Right lobe of liver (tissue), 6 donors: ENCODE measurements around the gene KCNH1. TPM values are rescaled to one million over a fixed set of nuclear protein-coding genes. Genes with fewer than 3 reads are reported as not detected.

Experiments
- ATAC-seq, 4 donors: fragments of 200-7000 bp; cut with Tn5 transposase; one replicate each; pipeline ENCODE4 v1.9.1; 2020; ENCODE audit warnings: mild to moderate bottlenecking in 4 of 4, moderate library complexity in 4 of 4
- DNase-seq, 3 donors: peaks; one replicate each; pipeline ENCODE4 v3.0.0-alpha.2; 2020
- H3K27ac ChIP-seq, 3 donors: fragments of 200-600 bp; one replicate each; pipeline ENCODE4 v1.8.0; 2022
- H3K27me3 ChIP-seq, 2 donors: fragments of 200-600 bp; one replicate each; pipeline ENCODE4 v1.8.0; 2022
- H3K36me3 ChIP-seq, 4 donors: fragments of 200-600 bp; sonication (generic) in 1 of 4; one replicate each; pipeline versions ENCODE4 v1.5.1 to v1.8.0; 2017 to 2022; ENCODE audit warnings: control low read depth in 1 of 4
- H3K4me1 ChIP-seq, 4 donors: fragments of 200-600 bp; sonication (generic) in 1 of 4; one replicate each; pipeline versions ENCODE4 v1.5.1 to v1.8.0; 2017 to 2022; ENCODE audit warnings: control low read depth in 1 of 4
- H3K4me3 ChIP-seq, 3 donors: fragments of 200-600 bp; one replicate each; pipeline ENCODE4 v1.8.0; 2022
- H3K9me3 ChIP-seq, 4 donors: fragments of 200-600 bp; sonication (generic) in 1 of 4; one replicate each; pipeline versions ENCODE4 v1.5.1 to v1.8.0; 2017 to 2022; ENCODE audit warnings: control low read depth in 1 of 4
- POLR2A ChIP-seq: fragments of 450-650 bp; IDR thresholded peaks from one replicate; pipeline ENCODE4 v1.6.1; 2017; ENCODE audit warnings: antibody characterized with exemption, mild to moderate bottlenecking
- WGBS: methylation state at CpG from one replicate; pipeline ENCODE4 v1.1.6; 2018; ENCODE audit warnings: low coverage, low lambda C conversion rate; ENCODE audit not compliant: insufficient coverage; ENCODE audit errors: missing lambda C conversion rate; 5-methylcytosine and 5-hydroxymethylcytosine counted together
- intact Hi-C, 2 donors: fragments of 100-400 bp; cut with DNase I; formaldehyde crosslinking; loops; one replicate each; pipeline versions ENCODE4 v1.11.2 to v1.14.1; 2022
- total RNA-seq, 6 experiments: library from RNA; depleted of rRNA in 2 of 6; stranded (reverse); fragments of >200 nt in 2 of 6; fragmentation: NEBNext Ultra II Directional in 3 of 6; extraction: Animal tissue kit (Norgen Biotek cat#: 25700) in 3 of 6; gene quantifications; one replicate each; pipeline versions ENCODE4 v1.1.0 to v1.2.4, GENCODE V29; 2016 to 2023
- TF ChIP-seq, protein P1 (sequence below), 4 donors: fragments of 200-600 bp in 3 of 4; fragments of 450-650 bp in 1 of 4; IDR thresholded peaks; one replicate each; pipeline versions ENCODE4 v1.5.1 to v1.8.0; 2016 to 2022; ENCODE audit warnings: antibody characterized with exemption in 4 of 4, mild to moderate bottlenecking in 2 of 4
- donor health status: DM: no; HTN: yes; CAD: no.
- donor health status: DM: no; HTN: no; CAD: no.
- donor health status: DM: no; HTN: no; CAD: no.
- donor health status: DM: no; HTN: yes; CAD: no.
- donor health status: DM: no; HTN: yes; CAD: no.

The KCNH1 gene
- total RNA-seq, 6 experiments from 2014 or later, result not detected

DNA sequence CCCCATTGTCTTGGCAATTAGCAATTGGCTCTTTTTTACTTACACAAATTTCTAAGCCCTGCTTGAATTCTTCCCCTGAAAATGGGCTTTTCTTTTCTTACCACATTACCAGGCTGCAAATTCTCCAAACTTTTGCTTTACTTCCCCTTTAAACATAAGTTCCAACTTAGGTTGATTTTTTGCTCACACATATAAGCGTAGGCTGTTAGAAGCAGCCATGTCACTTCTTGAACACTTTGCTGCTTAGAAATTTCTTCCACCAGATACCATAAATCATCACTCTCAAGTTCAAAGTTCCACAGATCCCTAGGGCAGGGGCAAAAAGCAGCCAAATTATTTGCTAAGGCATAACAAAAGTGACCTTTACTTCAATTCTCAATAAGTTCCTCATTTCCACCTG lies 35.4 kb upstream of the KCNH1 start:
- DNase-seq, result no peak
- no peak for TF ChIP-seq POLR2A
- TF ChIP-seq, protein P1, sequence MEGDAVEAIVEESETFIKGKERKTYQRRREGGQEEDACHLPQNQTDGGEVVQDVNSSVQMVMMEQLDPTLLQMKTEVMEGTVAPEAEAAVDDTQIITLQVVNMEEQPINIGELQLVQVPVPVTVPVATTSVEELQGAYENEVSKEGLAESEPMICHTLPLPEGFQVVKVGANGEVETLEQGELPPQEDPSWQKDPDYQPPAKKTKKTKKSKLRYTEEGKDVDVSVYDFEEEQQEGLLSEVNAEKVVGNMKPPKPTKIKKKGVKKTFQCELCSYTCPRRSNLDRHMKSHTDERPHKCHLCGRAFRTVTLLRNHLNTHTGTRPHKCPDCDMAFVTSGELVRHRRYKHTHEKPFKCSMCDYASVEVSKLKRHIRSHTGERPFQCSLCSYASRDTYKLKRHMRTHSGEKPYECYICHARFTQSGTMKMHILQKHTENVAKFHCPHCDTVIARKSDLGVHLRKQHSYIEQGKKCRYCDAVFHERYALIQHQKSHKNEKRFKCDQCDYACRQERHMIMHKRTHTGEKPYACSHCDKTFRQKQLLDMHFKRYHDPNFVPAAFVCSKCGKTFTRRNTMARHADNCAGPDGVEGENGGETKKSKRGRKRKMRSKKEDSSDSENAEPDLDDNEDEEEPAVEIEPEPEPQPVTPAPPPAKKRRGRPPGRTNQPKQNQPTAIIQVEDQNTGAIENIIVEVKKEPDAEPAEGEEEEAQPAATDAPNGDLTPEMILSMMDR (IDR thresholded peaks at IDR 0.05), result no peak
- ATAC-seq, result no peak
- Histone ChIP-seq H3K27me3 (no peaks in the 10 kb centered on the region), H3K4me3 (no peak overlapping the region), H3K9me3 (no peaks in the 10 kb centered on the region), H3K36me3 (no peaks in the 10 kb centered on the region), H3K4me1 (no peaks in the 10 kb centered on the region), H3K27ac (no peak overlapping the region)
- 73% methylated on average over 1 of the region's 1 CpG for WGBS
- intact Hi-C loops, result no loop called here

DNA sequence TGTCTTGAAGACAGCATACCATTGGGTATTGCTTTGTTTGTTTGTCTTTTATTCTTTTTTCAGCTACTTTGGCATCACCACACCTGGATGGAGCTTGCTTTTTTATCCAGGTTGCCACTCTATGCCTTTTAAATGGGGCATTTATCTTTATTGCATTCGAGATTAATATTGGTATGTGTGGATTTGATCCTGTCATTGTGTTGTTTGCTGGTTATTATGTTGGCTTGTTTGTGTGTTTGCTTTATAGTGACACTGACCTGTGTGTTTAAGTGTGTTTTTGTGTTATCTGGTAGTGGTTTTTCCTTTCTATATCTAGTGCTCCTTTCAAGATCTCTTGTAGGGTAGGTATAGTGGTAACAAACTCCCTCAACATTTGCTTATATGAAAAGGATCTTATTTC lies 24.9 kb upstream of the KCNH1 start:
- no peaks in the 10 kb centered on the region for H3K27me3 ChIP-seq

DNA sequence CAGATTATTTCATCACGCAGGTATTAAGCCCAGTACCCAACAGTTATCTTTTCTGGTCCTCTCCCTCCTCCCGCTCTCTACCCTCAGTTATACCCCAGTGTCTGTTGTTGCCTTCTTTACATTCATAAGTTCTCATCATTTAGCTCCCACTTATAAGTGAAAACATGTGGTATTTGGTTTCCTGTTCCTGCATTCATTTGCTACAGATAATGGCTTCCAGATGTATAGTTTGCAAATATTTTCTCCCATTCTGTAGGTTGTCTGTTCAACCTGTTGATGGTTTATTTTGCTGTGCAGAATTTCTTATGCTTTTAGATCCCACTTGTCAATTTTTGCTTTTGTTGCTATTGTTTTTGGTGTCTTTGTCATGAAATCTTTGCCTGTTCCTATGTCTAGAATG lies 21.1 kb upstream of the KCNH1 start:
- H3K27me3 ChIP-seq, result no peaks in the 10 kb centered on the region
- no peaks in the 10 kb centered on the region for H3K4me1 ChIP-seq
- H3K36me3 ChIP-seq, result no peaks in the 10 kb centered on the region
- no peak overlapping the region for H3K27ac ChIP-seq
- TF ChIP-seq, protein P1 (IDR thresholded peaks at IDR 0.05), result no peak
- TF ChIP-seq POLR2A, result no peak
- WGBS, result 79% methylated on average over 2 of the region's 2 CpGs
- ATAC-seq (no peak), DNase-seq (no peak)
- intact Hi-C loops, result no loop called here
- no peak overlapping the region for H3K4me3 ChIP-seq
- H3K9me3 ChIP-seq, result no peaks in the 10 kb centered on the region

More for the DNA sequence above, 24.9 kb upstream of the KCNH1 start:
- ATAC-seq, result no peak
- Histone ChIP-seq H3K27ac (no peak overlapping the region), H3K4me1 (no peaks in the 10 kb centered on the region), H3K9me3 (no peaks in the 10 kb centered on the region), H3K36me3 (no peaks in the 10 kb centered on the region), H3K4me3 (no peak overlapping the region)
- DNase-seq, result no peak
- intact Hi-C loops, result no loop called here
- TF ChIP-seq, protein P1 (IDR thresholded peaks at IDR 0.05), result no peak
- TF ChIP-seq POLR2A, result no peak
- WGBS, result 89% methylated on average over 1 of the region's 1 CpG

DNA sequence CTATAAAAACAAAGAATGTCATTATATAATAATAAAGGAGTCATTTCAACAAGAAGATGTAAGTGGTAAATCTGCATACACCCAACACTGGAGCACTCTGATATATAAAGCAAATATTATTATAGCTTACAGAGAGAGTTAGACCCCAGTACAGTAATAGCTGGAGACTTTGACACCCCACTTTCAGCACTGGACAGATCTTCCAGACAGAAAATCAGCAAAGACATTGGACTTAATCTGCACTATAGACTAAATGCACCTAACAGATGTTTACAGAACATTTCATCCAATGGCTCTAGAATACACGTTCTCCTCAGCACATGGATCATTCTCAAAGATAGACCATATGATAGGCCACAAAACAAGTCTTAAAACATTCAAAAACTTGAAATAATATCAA lies 20.0 kb upstream of the KCNH1 start:
- Histone ChIP-seq H3K4me3 (no peak overlapping the region), H3K36me3 (no peaks in the 10 kb centered on the region), H3K27me3 (no peaks in the 10 kb centered on the region), H3K27ac (no peak overlapping the region), H3K9me3 (no peaks in the 10 kb centered on the region), H3K4me1 (no peaks in the 10 kb centered on the region)
- DNase-seq (no peak), ATAC-seq (no peak)
- 0% methylated on average over 1 of the region's 1 CpG for WGBS
- intact Hi-C loops, result no loop called here
- no peak for TF ChIP-seq POLR2A
- TF ChIP-seq, protein P1 (IDR thresholded peaks at IDR 0.05), result no peak

DNA sequence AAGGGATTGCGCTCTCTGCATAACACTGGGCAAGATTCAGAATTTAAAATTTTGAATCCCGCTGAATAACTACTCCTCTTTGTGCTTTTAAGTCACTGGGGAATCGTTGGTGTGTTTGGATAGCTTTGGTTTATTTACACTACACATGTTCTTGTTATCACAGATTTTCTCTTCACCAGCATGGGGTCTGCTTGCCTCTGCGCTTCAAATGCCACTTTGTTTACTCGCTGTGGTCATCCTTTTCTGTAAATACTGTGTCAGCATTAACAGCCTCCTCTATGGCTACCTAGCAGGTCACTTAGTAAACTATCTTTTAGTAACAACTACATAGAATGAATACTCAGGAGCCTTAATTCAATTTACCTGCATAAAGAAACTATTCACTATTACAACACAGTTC lies 14.4 kb upstream of the KCNH1 start:
- no peak for TF ChIP-seq POLR2A
- TF ChIP-seq, protein P1 (IDR thresholded peaks at IDR 0.05), result no peak
- WGBS, result 47% methylated on average over 5 of the region's 5 CpGs
- DNase-seq (no peak), ATAC-seq (no peak)
- Histone ChIP-seq H3K9me3 (no peaks in the 10 kb centered on the region), H3K27me3 (no peaks in the 10 kb centered on the region), H3K36me3 (no peaks in the 10 kb centered on the region), H3K4me3 (no peak overlapping the region), H3K27ac (no peak overlapping the region), H3K4me1 (no peaks in the 10 kb centered on the region)
- intact Hi-C loops, result no loop called here
